GM18909 (cell line): ENCODE data around the gene ICAM4.
"Not testable (repeated sequence)": the region's sequence is repeated elsewhere in the genome, so short reads cannot be mapped to it uniquely, and the experiment has no call there.

ENCODE experiments used
- ATAC-seq: cut with Tn5 transposase; IDR thresholded peaks from one replicate; pipeline ENCODE4 v1.9.1; 2021; ENCODE audit warnings: mild to moderate bottlenecking; ENCODE audit not compliant: unreplicated experiment, poor library complexity

ICAM4 gene

DNA sequence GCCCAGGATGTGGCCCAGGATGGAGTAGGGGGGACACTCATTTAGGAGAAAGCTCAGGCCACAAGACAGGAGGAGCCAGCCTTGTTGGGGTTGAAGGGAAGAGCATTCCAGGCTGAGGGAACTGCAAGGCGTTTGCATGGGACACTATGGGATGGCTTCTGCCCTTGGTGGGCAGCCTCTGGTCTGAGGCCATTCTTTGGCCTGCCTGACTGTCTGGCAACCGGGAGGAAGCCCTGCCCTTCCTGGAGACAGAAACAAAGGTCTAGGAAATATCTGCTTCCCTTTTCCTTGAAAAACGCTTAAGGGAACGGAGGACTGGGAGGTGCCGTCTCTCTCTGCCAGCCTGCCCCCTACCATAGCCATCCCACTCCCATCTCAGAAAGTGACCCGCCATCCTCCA lies 18.7 kb upstream of the ICAM4 start:
- ATAC-seq: no peak

DNA sequence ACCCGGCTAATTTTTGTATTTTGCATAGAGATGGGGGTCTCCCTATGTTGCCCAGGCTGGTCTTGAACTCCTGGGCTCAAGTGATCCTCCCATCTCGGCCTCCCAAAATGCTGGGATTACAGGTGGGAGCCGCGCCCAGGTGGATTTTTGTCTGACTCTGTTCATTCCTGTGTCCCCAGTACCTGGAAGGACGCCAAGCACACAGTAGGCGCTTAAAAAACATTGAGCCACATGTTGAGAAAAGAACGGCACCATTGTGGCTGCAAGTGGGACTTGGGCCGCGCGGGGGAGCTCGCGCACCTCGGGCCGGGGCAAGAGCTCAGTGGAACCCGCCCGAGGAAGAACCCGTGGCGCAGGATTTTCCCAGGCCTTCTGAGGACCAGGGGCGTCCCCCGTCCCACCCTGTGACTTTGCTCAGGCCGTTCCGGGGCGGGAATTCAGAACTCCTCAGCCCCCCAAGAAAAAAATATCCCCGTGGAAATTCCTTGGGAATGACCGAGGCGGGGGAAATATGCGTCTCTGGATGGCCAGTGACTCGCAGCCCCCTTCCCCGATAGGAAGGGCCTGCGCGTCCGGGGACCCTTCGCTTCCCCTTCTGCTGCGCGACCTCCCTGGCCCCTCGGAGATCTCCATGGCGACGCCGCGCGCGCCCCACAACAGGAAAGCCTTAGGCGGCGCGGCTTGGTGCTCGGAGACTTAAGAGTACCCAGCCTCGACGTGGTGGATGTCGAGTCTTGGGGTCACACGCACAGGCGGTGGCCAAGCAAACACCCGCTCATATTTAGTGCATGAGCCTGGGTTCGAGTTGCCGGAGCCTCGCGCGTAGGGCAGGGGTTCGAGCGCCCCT lies 17.2 kb upstream of the ICAM4 start:
- ATAC-seq: no peak

DNA sequence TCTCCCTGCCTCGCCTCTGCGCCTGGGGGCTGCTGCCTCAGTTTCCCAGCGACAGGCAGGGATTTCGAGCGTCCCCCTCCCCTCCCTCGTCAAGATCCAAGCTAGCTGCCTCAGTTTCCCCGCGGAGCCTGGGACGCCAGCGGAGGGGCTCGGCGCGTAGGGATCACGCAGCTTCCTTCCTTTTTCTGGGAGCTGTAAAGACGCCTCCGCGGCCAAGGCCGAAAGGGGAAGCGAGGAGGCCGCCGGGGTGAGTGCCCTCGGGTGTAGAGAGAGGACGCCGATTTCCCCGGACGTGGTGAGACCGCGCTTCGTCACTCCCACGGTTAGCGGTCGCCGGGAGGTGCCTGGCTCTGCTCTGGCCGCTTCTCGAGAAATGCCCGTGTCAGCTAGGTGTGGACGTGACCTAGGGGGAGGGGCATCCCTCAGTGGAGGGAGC lies 16.6 kb upstream of the ICAM4 start:
- peak; percentile 32 for ATAC-seq

DNA sequence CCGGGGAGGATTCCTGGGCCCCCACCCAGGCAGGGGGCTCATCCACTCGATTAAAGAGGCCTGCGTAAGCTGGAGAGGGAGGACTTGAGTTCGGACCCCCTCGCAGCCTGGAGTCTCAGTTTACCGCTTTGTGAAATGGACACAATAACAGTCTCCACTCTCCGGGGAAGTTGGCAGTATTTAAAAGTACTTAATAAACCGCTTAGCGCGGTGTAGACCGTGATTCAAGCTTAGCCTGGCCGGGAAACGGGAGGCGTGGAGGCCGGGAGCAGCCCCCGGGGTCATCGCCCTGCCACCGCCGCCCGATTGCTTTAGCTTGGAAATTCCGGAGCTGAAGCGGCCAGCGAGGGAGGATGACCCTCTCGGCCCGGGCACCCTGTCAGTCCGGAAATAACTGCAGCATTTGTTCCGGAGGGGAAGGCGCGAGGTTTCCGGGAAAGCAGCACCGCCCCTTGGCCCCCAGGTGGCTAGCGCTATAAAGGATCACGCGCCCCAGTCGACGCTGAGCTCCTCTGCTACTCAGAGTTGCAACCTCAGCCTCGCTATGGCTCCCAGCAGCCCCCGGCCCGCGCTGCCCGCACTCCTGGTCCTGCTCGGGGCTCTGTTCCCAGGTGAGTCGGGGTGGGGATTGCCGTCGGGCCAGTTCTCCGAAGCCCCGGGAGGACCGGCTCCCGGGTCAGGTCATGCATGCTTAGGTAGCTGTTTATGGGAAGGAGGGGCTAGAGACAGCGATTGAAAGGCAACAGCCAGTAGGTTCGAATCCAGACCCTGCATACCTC lies 15.9 kb upstream of the ICAM4 start, which contains the start of gene ICAM1:
ICAM1 (plus strand) TSS at position 505 of the 779 bp plus-strand sequence; CDS start at position 545, 40 bp downstream.
- ATAC-seq: peak; percentile 52

DNA sequence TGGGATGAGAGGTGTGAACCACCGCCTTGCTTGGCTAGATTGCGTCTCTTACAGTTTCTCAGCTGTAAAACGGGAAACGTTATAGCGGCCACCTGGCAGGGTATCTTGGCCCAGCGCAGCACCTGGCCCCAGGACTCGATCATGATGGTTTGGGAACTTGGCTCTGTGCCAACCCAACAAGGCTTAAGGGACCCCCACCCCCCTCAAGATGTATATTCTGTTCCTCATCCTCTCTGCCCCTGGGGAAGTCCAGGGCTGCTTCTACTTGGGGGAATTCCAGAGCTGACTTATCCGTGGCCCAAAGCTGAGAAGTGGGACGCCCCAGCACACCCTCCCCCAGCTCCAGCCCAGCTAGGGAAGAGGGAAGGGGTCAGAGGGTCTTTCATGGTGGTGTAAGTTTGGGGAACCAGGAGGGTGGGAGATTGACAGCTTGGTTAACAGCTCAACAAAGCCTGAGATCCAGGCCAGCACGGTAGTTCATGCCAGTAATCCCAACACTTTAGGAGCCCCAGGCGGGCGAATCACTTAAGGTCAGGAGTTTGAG lies 15.1 kb upstream of the ICAM4 start:
- ATAC-seq: peak; percentile 31

DNA sequence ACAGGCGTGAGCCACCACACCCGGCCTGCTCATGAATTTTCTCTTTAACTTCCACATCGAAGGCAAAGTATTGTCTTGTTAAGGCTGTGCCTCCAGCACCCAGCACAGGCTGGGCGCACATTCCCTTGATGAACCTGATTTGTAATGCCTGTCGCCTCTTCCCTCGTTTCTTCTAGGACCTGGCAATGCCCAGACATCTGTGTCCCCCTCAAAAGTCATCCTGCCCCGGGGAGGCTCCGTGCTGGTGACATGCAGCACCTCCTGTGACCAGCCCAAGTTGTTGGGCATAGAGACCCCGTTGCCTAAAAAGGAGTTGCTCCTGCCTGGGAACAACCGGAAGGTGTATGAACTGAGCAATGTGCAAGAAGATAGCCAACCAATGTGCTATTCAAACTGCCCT lies 12.2 kb upstream of the ICAM4 start:
- no peak for ATAC-seq

DNA sequence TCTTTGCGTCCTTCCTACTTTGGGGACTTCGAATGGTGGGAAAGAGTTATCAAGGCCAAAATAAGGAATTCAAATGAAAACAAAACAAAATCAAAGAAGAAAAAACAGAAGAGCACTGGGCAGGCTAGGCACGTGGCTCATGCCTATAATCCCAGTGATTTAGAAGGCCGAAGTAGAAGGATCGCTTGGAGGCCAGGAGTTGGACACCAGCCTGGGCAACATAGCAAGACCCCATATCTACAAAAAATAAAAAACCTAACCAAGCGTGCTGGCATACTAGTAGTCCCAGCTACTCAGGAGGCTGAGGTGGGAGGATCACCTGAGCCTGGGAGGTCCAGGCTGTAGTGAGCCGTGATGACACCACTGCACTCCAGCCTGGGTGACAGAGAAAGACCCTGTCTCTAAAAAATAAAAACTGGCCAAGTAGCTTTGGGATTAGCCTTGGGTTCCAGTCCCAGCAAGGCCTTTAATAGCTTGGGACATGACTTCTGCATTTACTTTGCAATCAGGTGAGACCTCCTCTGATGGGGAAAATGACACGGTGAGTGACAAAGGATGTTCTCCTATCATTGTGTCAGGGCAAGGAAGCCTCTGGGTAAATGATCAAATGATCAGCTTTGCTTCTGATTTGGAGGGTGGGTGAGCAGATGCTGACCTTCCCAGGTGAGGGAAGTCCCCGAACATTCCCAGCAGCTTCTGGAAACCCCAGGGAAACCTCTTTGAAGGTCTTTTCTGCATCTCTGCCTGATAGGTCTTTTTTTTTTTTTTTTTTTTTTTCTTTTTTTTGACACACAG lies 8.8 kb upstream of the ICAM4 start:
- ATAC-seq: no peak

DNA sequence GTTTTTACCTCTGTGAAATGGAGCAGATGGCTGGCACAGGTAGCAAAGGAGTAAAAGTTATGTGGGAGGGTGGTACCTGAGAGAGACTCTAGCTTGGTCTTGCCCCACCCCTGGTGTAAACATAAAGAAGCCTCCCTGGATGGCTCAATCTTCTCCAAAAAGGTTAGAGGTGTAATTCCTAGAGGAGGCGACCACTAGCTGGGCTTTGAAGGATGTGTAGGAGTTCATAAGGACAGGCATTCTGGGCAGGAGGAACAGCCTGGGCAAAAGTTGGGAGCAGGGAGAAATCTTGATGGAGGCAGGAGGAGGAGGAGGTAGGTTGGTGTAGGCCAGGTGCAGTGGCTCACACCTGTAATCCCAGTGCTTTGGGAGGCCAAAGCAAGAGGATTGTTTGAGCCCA lies 7.8 kb upstream of the ICAM4 start:
- ATAC-seq: no peak

DNA sequence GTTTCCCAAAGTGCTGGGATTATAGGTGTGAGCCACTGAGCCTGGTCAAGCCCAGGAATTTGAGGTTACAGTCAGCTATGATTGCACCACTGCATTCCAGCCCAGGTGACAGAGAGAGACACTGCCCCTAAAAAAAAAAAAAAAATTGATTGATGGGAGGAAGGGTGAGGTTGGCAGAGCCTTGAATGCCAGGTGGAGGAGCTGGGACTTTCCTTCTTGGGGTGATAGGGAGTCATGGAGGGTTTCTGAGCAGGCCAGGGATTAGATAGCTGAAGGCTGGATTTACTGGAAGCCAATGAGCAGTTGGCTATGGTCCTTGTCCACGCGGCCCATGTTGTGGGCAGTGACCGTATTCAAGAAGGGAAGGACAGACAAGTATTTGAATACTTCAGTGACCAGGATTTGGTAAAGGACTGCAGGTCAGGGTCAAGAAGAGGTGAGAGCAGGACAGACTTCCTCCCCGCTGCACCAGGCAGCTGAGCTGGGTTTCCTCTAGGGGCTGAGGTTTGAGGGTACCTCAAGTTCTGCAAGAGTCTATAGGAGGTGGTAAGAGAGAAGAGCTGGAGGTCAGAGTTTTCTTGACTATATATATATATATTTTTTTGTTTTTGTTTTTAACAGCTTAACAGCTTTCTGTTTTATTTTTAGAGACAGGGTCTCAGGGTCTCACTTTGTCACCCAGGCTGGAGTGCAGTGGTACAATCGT lies 6.9 kb upstream of the ICAM4 start:
- ATAC-seq: no peak

DNA sequence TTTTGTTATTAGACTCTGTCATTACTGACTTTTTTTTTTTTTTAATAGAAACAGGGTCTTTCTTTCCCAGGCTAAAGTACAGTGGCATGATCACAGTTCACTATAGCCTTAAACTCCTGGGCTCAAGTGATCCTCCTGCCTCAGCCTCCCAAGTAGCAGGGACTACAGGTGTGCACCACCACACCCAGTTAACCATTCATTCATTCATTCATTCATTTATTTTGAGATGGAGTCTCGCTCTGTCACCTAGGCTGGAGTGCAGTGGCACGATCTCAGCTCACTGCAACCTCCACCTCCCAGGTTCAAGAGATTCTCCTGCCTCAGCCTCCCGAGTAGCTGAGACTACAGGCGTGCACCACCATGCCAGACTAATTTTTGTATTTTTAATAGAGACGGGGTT lies 4.7 kb upstream of the ICAM4 start:
- ATAC-seq: not testable (repeated sequence)

DNA sequence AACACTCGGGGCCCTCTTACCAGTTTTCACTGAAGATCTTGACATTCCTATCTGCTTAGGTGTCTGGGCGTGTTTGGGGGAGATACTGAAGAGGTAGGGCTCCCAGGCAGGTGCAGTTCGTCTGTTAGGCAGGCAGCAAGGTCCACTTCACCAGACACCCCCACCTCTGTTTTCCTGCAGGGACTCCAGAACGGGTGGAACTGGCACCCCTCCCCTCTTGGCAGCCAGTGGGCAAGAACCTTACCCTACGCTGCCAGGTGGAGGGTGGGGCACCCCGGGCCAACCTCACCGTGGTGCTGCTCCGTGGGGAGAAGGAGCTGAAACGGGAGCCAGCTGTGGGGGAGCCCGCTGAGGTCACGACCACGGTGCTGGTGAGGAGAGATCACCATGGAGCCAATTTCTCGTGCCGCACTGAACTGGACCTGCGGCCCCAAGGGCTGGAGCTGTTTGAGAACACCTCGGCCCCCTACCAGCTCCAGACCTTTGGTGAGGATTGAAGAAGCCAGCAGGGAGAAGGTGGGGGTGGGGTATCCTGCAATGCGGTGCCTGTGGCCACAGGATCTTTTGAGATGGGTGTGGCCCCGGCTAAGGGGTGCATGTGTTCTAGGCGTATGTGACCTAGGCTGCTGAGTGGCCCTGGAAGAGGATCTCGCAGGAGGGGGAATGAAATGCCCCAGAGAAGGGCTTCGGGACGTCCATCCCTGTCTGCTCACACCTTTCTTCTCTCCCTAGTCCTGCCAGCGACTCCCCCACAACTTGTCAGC lies 3.3 kb upstream of the ICAM4 start:
- ATAC-seq: no peak

DNA sequence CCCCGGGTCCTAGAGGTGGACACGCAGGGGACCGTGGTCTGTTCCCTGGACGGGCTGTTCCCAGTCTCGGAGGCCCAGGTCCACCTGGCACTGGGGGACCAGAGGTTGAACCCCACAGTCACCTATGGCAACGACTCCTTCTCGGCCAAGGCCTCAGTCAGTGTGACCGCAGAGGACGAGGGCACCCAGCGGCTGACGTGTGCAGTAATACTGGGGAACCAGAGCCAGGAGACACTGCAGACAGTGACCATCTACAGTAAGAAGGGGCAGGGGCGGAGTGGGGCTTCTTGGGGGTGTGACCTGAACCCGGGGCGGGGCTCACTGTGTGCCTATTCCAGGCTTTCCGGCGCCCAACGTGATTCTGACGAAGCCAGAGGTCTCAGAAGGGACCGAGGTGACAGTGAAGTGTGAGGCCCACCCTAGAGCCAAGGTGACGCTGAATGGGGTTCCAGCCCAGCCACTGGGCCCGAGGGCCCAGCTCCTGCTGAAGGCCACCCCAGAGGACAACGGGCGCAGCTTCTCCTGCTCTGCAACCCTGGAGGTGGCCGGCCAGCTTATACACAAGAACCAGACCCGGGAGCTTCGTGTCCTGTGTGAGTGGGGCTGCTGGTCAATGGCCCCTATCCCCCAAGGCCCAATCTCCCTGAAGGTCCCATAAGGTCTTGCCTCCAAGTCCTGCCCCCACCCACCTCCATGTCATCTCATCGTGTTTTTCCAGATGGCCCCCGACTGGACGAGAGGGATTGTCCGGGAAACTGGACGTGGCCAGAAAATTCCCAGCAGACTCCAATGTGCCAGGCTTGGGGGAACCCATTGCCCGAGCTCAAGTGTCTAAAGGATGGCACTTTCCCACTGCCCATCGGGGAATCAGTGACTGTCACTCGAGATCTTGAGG lies 2.4 kb upstream of the ICAM4 start:
- no peak for ATAC-seq

DNA sequence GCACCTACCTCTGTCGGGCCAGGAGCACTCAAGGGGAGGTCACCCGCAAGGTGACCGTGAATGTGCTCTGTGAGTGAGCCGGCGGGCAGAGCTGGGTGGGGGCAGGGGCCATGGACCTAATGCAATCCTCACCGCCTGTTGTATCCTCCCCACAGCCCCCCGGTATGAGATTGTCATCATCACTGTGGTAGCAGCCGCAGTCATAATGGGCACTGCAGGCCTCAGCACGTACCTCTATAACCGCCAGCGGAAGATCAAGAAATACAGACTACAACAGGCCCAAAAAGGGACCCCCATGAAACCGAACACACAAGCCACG lies 1.8 kb upstream of the ICAM4 start:
- ATAC-seq: no peak

DNA sequence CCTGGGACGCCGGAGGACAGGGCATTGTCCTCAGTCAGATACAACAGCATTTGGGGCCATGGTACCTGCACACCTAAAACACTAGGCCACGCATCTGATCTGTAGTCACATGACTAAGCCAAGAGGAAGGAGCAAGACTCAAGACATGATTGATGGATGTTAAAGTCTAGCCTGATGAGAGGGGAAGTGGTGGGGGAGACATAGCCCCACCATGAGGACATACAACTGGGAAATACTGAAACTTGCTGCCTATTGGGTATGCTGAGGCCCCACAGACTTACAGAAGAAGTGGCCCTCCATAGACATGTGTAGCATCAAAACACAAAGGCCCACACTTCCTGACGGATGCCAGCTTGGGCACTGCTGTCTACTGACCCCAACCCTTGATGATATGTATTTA lies 1.4 kb upstream of the ICAM4 start:
- no peak for ATAC-seq

DNA sequence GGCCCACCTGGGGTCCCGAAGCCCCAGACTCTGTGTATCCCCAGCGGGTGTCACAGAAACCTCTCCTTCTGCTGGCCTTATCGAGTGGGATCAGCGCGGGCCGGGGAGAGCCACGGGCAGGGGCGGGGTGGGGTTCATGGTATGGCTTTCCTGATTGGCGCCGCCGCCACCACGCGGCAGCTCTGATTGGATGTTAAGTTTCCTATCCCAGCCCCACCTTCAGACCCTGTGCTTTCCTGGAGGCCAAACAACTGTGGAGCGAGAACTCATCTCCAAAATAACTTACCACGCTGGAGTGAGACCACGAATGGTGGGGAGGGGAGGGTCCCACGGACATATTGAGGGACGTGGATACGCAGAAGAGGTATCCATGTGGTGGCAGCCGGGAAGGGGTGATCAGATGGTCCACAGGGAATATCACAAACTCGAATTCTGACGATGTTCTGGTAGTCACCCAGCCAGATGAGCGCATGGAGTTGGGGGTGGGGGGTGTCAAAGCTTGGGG lies 2.0 kb downstream of the ICAM4 start:
- ATAC-seq: no peak

DNA sequence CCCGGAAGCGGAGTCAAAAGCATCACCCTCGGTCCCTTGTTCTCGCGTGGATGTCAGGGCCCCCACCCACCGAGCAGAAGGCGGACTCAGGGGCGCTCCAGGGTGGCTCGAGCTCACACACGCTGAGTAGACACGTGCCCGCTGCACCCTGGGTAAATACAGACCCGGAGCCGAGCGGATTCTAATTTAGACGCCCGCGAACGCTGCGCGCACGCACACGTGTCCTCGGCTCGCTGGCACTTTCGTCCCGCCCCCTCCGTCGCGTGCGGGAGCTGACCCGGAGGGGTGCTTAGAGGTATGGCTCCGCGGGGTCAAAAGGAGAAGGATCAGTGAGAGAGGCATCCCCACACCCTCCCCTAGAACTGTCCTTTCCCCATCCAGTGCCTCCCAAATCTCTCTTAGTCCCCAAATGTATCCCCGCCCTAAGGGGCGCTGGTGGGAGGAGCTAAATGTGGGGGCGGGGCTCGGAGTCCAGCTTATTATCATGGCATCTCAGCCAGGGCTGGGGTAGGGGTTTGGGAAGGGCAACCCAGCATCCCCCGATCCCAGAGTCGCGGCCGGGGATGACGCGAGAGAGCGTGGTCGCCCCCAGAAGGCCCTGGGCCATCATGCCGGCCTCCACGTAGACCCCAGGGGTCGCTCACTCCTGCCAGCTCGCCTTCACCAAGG lies 2.5 kb downstream of the ICAM4 start:
- ATAC-seq: no peak

DNA sequence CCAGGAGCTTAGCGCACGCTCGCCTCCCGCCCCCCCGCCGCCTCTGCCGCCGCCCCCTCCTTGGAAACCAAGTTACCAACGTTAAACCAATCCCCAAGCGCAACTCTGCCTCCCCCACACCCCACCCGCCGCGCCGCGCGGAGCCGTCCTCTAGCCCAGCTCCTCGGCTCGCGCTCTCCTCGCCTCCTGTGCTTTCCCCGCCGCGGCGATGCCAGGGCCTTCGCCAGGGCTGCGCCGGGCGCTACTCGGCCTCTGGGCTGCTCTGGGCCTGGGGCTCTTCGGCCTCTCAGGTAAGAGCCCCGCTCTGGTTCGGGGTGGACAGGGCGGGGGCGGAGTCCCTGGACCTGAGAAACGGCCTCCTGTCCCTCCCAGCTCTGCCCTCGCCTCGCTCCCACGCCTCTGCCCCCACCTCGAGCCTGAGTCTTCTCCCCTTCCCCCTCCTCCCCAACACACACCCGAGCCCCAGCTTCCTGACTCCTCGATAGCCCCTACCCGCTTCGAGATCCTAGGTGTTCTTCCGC lies 3.1 kb downstream of the ICAM4 start, which contains the start of gene ICAM5:
ICAM5 (plus strand) TSS at position 117 of the 521 bp plus-strand sequence; CDS start at position 209, 92 bp downstream.
- ATAC-seq: no peak
